ENCODE results near the gene RPL4. TPM values are rescaled to one million over a fixed set of nuclear protein-coding genes. Genes with fewer than 3 reads are reported as not detected.

The RPL4 gene
- total RNA-seq = 2,559 and 3,846 TPM in 2 replicates

DNA sequence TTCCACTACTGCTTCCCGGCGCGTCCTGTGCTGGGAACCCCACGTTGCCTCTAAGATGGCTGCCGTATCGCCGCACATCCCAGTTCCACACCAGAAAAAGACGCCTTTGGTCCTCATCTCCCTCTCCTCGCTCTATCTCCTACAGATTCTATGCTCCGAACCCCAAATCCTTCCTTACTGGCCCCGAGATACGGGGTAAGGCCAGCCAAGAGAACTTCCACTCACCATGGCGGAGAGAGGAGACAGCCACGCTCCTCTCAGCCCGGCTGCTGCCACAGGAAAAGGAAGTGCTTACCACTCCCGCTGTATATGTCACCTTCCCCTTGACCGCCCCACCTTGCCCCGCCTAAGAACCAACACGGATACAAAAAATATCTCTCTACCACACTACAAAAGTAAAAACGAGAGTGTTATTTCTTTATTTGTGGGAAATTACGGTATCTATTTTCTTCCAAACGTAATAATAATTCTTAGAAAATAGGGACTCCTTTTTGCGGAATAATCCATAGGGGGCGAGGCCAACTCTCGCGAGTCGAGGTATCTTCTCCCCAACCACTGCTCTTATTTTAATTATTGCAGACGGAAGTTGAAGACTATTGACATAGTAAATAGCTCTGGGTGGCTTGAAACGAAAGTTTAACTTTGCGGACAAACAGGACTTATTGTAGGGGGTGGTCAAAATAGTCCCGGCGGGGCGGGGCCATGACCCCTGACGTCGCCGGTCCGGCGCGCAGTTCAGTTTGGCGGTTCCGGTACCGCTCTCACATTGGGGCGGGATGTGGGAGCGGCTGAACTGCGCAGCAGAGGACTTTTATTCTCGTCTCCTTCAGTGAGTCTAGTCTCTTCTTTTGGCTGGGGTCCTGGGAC is at the start of gene RPL4, which contains the start of gene ZWILCH:
Gene RPL4, minus strand, starts transcription at position 293 of the 867 bp plus-strand sequence. Its CDS starts 65 bp downstream, at position 228.
Gene ZWILCH, plus strand, starts transcription at position 764 of the 867 bp plus-strand sequence. Its CDS starts 13 bp downstream, at position 777.

DNA sequence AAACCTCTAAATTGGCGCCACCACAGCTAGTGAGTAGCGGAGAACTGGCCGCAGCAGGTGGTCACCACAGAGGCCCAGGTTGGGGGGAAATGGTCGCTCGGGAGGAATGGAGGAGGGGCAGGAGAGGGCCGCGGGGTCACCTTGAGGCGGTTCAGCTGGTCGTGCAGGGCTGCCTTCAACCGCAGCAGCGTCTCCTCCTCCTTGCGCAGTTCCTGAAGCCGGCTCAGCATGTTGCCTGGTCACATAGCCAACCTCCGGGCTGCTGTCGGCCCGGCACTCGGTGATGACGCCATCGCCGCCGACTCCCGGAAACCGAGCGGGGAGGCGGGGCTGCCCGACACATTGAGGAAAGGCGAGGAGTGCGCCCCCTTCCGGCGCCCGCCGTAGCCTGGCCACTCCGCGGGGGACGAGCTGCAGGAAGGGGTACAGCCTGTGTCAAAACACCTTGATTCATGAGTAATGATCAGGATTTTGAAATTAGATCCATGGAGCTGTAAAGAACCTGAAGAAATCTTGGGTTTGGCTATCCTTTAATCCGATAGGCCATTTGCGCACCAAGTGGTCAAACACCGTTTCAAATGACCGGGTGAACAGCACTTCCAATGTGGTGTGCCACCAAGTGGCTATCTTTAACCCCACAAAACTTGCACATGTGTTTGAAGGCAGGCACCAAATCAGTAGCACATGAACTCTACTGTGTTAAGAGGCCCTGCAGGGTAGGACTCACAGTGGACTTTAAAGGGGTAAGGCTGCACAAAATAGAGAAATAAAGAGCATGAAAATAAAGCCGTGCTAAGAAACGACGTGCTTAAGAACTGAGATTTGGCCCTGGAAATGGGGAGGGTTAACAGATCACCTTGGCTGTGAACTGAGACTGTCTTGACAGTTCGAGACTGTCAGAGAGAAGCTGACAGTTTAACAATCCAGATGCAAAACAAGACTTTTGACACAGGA is 6.9 kb downstream of the RPL4 start, which contains the start of gene SNAPC5:
Gene SNAPC5, minus strand, starts transcription at position 261 of the 954 bp plus-strand sequence. Its CDS starts 31 bp downstream, at position 230.

Small RNAs within 50 kb of the gene (small RNA-seq; reads per million reads assigned to genes)
- gene MIR4512 (not detected), gene RF01159 (not detected), gene SNORD16 (not detected), gene SNORD18A (not detected), gene SNORD18B (not detected), gene SNORD18C (not detected)

Other genes starting within 250 kb of the RPL4 start
- 38.4 and 39.6 TPM in 2 replicates for gene DIS3L, start 211.3 kb downstream of the RPL4 start, total RNA-seq
- gene TIPIN, start 148.2 kb downstream of the RPL4 start, total RNA-seq = 6.5 and 8.1 TPM in 2 replicates
- 29.5 and 30.8 TPM in 2 replicates for gene MAP2K1, start 117.9 kb downstream of the RPL4 start, total RNA-seq
- 8.4 and 16.2 TPM in 2 replicates for gene SNAPC5, start 7.1 kb downstream of the RPL4 start, total RNA-seq
- 8.4 and 10.5 TPM in 2 replicates for gene ZWILCH, start 471 bp upstream of the RPL4 start, total RNA-seq
- gene LCTL, start 61.1 kb upstream of the RPL4 start, total RNA-seq = 7.8 and 9.2 TPM in 2 replicates
- 19.3 and 30.0 TPM in 2 replicates for gene SMAD6, start 197.4 kb upstream of the RPL4 start, total RNA-seq